ENCODE data around the gene AGPS.

The AGPS gene

DNA sequence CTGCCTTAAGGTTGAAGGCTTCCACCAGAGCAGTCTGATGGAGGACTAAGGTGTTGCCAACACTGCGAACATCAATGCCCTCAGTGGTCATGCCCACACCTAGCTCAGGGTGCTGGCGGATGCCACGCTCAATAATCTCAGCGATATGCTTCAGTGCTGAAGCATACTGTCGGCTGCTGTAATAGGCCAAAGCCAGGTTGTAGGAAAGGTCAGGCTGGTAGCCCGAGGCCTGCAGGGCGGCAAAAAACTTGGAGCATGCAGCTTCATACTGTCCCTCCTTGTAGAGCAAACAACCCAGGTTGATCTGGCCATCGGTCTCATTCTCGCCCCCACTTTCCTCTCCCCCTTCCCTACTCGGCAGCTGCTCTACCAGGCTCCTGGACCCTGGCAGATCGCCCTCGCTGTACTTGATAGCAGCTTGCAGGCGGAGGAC lies 159.4 kb downstream of the AGPS start:
- DNase-seq = peak; percentile 58

- peak; percentile 99 for DNase-seq
Measured at GRCh38 chr2:177552422-177553175, 160.0 kb downstream of the AGPS start.

GRCh38 chr2:177553176-177553884 lies 160.8 kb downstream of the AGPS start:
- no peak for DNase-seq

GRCh38 chr2:177554365-177554764 lies 161.8 kb downstream of the AGPS start:
- DNase-seq = no peak

- no peak for DNase-seq
Measured at GRCh38 chr2:177556153-177556552, 163.6 kb downstream of the AGPS start.

DNA sequence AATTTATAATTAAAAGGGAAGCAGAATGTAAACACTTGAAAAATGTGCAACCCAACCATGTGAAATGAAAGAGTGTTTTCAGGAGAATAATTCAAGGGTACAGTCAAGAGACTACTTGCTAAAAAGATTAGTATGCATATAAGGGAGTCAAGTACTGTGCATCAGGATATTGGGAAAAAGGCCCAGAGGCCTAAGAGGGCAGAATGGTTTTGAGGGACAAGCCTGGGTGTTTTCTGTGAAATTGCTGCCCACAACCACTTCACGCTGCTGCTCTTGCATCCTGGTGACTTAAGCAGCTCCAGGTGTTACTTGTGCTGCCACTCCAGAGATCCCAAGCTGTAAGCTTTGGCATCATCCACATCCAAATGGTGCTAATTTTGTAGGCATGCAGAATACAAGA lies 165.2 kb downstream of the AGPS start:
- DNase-seq = no peak

DNA sequence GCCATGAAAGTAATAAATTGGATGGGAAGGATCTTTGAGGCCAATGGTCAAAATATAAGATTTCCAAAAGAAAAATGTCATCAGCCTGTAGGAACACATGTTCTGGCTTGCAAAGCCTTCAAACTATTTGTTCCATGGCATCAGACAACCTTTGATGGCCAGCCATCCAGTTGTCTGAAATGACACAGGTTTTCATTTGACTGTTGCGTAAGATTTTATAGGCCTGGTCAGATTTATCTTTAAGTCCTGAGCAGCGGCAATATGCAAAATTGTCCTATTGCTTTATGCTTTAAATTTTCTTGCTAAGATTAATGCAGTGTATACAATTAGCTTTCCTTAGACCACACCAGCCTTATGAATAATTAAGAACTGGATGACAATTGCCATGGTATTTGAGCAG lies 167.1 kb downstream of the AGPS start:
- DNase-seq = no peak

DNA sequence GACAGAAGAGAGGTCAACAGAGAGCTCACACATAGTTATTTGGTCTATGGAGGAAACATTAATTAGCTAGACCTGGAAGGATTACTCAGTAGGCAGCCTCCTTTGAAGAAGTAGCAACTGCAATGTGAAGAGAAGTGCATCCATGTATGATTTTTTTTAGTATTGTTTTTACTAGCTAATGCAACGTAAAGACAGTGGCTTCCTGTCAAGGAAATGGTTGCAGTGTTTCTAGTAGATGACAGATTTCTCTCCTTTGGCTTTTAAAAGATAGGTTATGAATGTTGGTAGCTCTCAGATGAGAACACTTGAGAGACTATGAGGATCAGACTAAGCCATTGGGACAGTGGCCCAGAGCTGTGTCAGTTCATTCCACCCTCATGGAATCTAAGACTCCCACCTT lies 175.8 kb downstream of the AGPS start:
- no peak for DNase-seq

- DNase-seq = no peak
Measured at GRCh38 chr2:177568893-177569292, 176.3 kb downstream of the AGPS start.

DNA sequence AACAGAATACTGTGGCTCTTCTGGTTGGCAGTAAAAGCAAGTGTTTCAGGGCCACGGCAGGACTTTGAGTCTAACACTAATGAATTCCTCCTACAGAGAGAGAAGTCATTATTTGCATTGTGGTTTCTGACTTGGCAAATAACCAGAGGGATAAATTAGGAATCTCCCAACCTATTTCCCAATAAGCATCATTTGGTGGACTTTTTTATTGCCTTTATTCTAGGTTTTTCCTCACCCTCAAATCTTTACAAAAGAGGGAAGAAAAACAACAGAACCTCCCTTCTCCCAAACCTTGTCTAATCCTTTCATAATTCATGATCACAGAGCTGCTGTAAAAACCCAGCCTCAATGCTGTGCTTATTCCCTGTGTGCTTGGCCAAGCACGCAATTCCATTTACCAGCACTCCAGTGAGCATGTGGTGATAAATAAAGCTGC lies 179.7 kb downstream of the AGPS start:
- no peak for DNase-seq

- DNase-seq = no peak
Measured at GRCh38 chr2:177573120-177573519, 180.5 kb downstream of the AGPS start.

- no peak for DNase-seq
Measured at GRCh38 chr2:177574356-177574755, 181.8 kb downstream of the AGPS start.

DNA sequence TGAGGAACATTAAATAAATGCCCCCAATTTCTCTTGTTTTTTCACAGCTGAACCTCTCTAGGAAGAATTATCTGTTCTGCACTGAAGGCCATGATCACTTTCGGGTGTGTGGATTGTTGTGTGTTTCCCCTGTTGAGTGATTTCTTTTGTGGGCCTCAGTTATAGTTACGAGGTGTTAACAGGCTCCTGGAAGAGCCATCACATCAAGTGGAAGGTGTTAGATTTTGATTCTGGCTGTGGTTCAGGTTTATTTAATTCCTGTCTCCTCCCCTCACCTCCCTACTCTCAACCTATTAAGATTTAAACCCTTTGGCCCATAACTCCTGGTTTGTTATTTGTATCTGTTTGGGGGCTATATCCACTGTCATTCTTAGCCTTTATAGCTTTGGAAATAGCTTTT lies 182.8 kb downstream of the AGPS start:
- DNase-seq = no peak

DNA sequence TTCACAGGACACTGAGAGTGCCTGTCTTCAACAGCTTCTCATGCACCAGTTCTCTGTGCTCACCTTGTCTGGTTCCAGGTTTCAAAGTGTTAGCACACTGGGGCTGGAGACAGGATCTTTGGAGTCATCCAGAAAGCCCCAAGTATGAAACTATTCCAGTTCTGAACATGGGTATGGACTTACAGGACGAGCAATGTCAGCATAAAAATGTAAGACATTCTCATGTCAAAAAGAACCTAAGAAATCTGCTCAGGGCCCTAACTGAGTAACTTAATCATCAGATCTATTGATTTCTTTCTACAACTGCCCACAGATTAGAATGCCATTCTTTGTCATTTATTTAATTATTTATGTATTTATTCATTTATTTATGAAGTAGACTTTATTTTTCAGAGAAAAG lies 184.5 kb downstream of the AGPS start:
- no peak for DNase-seq

- DNase-seq = no peak
Measured at GRCh38 chr2:177578454-177578853, 185.9 kb downstream of the AGPS start.

DNA sequence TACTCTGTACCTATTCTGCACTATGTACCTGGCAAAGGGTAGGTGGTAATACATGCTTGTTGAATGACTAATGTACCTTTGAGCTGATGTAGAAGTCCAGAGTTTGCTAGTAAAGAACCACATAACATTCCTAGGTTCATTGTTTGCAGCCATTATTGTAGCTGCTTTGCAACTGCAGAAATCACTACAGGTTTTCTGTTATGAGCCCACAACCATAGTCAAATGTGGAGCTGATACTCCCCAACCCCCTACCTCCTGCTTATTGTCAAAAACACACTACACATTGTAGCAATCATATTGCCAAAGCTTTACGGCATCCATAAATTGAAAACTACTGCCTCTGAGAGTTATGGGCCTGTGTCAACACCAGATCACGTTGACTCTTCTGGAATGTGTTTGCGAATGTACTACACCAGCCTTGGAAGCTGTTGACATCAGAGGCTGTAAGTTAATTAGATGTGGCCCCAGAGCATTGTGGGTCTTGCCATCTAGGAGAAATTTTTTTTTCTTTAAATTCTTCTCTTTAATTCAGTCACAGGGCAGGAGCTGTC lies 187.0 kb downstream of the AGPS start:
- no peak for DNase-seq

DNA sequence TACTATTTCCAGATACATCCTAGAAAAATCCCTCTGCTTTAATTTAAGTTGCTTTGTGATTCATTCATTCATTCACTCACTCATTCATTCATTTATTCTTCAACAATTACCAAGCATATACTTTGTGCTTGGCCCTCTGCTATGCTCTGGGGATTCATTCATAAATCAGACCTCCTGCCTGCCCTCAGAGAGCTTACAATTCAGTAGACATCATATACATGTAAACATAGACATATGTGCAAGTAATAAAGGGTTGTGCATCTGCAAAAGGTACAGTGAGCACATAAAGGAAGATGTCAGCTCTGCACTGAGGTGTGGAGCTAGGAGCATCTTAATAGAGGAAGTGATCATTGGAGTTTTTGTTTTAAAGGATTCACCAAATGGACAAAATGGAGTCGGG lies 189.4 kb downstream of the AGPS start:
- DNase-seq = no peak

GRCh38 chr2:177584030-177584692 lies 191.6 kb downstream of the AGPS start:
- no peak for DNase-seq

GRCh38 chr2:177585234-177585863 lies 192.8 kb downstream of the AGPS start:
- no peak for DNase-seq

GRCh38 chr2:177586154-177586553 lies 193.6 kb downstream of the AGPS start:
- no peak for DNase-seq

DNA sequence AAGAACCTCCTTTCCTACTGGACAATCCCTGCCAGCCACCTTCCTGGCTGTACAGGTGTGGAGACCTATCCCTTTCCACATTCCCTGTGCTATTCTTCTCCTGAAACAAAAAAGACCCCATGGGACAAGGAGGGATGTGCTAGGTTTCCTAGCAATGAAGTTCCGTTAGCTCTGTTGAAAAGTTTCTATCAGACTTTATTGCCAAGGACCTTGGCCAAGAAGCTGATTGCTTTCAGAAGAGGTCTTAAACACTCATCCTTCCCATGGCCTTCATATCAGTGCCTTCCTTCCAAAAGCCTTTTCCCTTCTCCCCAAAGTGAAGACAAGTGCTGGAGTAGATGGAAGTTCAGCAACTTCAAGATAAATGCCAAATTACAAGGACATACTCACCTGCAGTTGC lies 194.8 kb downstream of the AGPS start:
- DNase-seq = no peak

DNA sequence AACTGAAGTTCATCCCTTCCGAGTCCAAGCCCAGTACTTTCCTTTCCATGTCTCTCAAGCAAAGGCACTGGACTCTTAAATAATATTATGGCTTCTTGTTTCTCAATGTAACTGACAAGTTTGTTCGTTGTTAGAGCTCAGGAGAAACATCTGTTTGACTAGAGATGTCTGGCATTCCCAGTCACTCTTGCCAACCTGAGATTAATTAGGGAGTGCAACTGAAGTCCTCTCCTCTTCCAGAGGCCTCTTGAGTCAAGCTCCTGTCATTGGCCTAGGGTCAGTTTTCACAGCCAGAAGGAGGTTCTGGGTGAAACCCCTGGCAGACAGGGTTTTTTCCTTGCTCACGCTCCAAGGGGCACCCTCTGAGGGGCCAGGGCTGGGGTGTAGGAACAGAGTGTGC lies 196.1 kb downstream of the AGPS start:
- DNase-seq = no peak

GRCh38 chr2:177589186-177589585 lies 196.6 kb downstream of the AGPS start:
- DNase-seq = no peak
